HG03469 (cell line): ENCODE measurements around the gene PADI3.

Experiments
- ATAC-seq: cut with Tn5 transposase; IDR thresholded peaks from one replicate; pipeline ENCODE4 v1.9.1; 2021; ENCODE audit warnings: mild to moderate bottlenecking, moderate library complexity, moderate number of reproducible peaks; ENCODE audit not compliant: unreplicated experiment

Gene PADI3

GRCh38 chr1:17295292-17295691, 46.4 kb downstream of the PADI3 start:
- no peak for ATAC-seq

GRCh38 chr1:17296086-17296485, 47.2 kb downstream of the PADI3 start:
- no peak for ATAC-seq

- ATAC-seq, result no peak
Measured at GRCh38 chr1:17297991-17298390, 49.1 kb downstream of the PADI3 start.

GRCh38 chr1:17301767-17302166, 52.9 kb downstream of the PADI3 start:
- no peak for ATAC-seq

- no peak for ATAC-seq
Measured at GRCh38 chr1:17304151-17304825, 55.4 kb downstream of the PADI3 start.

- ATAC-seq, result no peak
Measured at GRCh38 chr1:17304826-17305175, 55.9 kb downstream of the PADI3 start.

- ATAC-seq, result no peak
Measured at GRCh38 chr1:17305576-17306095, 56.7 kb downstream of the PADI3 start.

GRCh38 chr1:17306407-17306806, 57.5 kb downstream of the PADI3 start:
- no peak for ATAC-seq

- ATAC-seq, result no peak
Measured at GRCh38 chr1:17306921-17307320, 58.0 kb downstream of the PADI3 start.

- no peak for ATAC-seq
Measured at GRCh38 chr1:17307329-17307728, 58.4 kb downstream of the PADI3 start.

GRCh38 chr1:17307946-17308345, 59.0 kb downstream of the PADI3 start, which contains the start of gene PADI4:
Gene PADI4, plus strand, starts transcription at chr1:17308197. Its CDS starts 26 bp downstream, at chr1:17308223.
- ATAC-seq, result no peak

- ATAC-seq, result no peak
Measured at GRCh38 chr1:17308593-17308992, 59.7 kb downstream of the PADI3 start.

GRCh38 chr1:17309426-17310067, 60.6 kb downstream of the PADI3 start:
- ATAC-seq, result no peak

GRCh38 chr1:17310068-17310640, 61.3 kb downstream of the PADI3 start:
- no peak for ATAC-seq

- no peak for ATAC-seq
Measured at GRCh38 chr1:17313530-17314309, 64.8 kb downstream of the PADI3 start.

GRCh38 chr1:17314491-17314971, 65.6 kb downstream of the PADI3 start:
- no peak for ATAC-seq

GRCh38 chr1:17315542-17316130, 66.7 kb downstream of the PADI3 start:
- ATAC-seq, result no peak

GRCh38 chr1:17316704-17317103, 67.8 kb downstream of the PADI3 start:
- ATAC-seq, result no peak

- ATAC-seq, result no peak
Measured at GRCh38 chr1:17318262-17318661, 69.4 kb downstream of the PADI3 start.

GRCh38 chr1:17319561-17320350, 70.9 kb downstream of the PADI3 start:
- no peak for ATAC-seq
